ENCODE data around the gene XYLT2. TPM values are rescaled to one million over a fixed set of nuclear protein-coding genes. Genes with fewer than 3 reads are reported as not detected.
"Not testable (repeated sequence)": the region's sequence is repeated elsewhere in the genome, so short reads cannot be mapped to it uniquely, and the experiment has no call there.

XYLT2 gene
- total RNA-seq, 1 donor from 2014 or later: 9.0 TPM

GRCh38 chr17:50381920-50382319 lies 36.0 kb downstream of the XYLT2 start:
- DNase-seq (ENCODE audit: low spot score in 2 of 2) (no peak), FAIRE-seq (no peak)

DNA sequence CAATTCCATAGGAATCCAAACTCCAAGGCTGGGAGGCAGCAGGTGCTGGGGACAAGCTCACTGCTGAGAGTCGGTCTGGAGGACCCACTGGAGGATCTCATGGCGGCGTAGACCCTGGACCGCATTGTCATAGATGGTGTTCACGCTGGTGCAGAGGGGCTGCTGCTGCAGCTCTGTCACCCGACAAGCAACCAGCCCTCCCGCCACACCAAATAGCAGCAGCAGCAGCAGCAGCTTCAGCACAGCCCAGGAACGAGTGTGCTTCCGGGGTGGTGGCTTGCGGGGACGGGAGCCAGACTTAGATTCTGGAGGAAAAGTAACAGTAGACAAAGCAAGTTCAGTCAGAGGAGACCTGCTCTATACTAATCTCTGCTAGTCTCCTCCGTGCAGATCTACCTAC lies 37.0 kb downstream of the XYLT2 start:
- FAIRE-seq (no peak), DNase-seq (ENCODE audit: low spot score in 2 of 2) (no peak)

DNA sequence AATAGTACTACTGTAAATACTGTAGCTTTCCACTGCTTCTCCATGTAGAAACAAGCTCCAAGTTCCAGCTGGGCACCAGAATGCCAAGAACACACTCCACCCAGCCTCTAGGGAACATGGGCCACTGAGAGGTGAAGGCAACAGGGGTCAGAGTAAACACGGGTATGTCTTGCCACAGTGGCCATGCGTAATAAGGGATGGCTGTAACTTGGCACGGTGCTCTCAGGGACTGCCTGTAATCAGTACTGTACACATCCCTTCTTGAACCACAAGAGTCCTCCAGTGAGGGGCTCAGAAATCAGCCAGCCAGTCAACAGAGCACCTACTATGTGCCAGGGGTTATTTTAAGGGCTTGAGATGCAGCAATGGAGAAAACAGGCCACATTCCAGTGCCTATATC lies 40.6 kb downstream of the XYLT2 start:
- DNase-seq (ENCODE audit: low spot score in 2 of 2): no peak
- FAIRE-seq: no peak

DNA sequence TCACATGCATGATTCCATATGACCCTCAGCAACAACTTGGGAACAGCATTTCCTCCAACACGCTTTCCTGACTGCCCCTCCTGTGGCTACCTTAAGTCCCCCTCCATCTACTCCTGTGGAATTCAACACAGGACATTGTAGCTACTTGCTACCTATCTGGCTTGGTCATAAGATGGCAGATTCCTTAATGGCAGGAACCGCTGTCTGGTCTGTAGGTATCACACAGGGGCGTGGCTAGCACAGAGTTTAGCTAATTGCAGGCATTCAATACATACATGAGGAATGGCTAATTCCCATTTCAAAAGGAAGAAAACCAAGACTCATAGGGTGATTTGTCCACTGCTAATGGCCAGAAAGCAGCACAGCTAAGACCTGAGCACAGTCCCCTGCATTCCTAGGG lies 42.8 kb downstream of the XYLT2 start:
- no peak for DNase-seq (ENCODE audit: low spot score in 2 of 2)
- FAIRE-seq: no peak

- no peak for FAIRE-seq
- no peak for DNase-seq (ENCODE audit: low spot score in 2 of 2)
Measured at GRCh38 chr17:50389534-50389933, 43.6 kb downstream of the XYLT2 start.

GRCh38 chr17:50392621-50393020 lies 46.7 kb downstream of the XYLT2 start:
- DNase-seq (ENCODE audit: low spot score in 2 of 2) (no peak), FAIRE-seq (no peak)

DNA sequence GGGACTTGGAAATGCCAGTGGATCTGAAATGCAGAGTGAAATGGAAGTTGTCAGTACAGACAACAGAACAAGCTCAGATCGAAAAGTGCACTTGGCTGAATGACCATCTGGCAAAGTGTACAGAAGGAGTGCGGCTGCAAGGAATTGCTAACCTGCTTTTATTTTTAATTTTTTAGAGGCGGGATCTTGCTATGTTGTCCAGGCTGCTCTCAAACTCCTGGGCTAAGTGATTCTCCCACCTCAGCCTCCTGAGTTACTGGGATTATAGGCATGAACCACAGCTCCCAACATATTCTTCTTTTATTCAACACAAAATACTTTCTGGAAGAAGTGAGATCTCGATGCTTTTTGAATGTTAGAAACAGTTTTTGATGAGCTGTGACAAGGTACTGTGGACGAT lies 47.8 kb downstream of the XYLT2 start:
- no peak for FAIRE-seq

DNA sequence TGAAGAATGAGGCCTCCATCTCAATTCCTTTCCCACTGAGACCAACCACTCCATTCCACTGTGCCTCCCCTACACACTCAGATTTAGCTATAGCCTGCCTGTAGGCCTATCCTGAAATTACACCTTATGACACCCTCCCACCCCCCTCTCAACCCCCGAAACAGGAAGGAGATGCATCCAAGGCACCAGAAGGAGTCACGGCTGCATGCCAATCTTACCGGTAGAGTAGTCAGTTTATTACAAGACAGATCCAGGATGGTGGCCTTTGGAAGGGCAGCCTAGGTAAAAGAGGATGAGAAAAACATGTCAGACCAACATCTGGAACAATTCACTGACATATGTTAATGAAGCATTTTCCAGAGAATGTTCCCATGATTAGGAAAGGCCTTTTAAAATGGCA lies 48.8 kb downstream of the XYLT2 start:
- DNase-seq (ENCODE audit: low spot score in 2 of 2): no peak
- FAIRE-seq: no peak

More for the DNA sequence above, 47.8 kb downstream of the XYLT2 start:
- DNase-seq (ENCODE audit: low spot score in 2 of 2): no peak

- FAIRE-seq (no peak), DNase-seq (ENCODE audit: low spot score in 2 of 2) (peak in 1 of 2 donors; percentile 38)
Measured at GRCh38 chr17:50396261-50397110, 50.6 kb downstream of the XYLT2 start.

DNA sequence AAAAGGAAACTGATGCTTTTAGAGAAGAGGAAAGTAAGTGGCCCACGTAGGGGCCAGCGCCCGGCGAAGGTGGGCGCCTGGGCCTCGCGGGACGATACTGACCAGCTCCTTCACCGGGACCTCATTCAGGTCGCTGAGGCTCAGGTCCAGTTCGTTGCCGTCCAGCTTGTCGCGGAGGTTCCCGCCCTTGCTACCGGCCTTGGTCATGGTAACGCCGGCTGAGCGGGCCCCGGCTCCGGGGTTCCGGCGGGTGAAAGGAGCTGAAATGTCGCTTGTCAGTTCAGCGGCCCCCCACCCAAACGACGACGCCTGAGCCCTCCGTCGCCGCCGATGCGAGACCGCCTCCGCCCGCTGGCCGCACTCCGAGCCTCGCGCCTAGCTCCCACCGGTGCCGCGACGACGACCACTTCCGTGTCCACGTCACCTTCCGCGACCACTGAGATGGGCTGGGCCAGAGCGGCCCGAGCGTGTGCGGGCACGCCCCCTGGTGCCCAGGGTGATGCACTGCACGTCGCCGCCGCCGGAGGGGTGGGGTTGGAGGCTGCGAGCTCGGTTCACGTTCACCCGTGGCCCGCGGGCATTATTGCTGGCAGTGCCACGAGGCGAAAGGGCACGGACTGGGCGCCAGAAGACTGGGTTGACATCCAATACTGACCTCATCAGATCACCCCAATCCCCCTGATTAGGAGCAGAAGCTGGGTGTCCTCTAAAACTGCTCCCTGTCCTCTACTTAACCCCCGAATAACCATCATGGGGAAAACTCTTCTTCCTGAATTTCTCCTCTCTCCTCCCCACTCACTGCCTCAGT lies 51.4 kb downstream of the XYLT2 start, which contains the start of gene LRRC59:
LRRC59 (minus strand) TSS at position 413 of the 808 bp plus-strand sequence; CDS start at position 207, 206 bp downstream.
- DNase-seq (ENCODE audit: low spot score in 2 of 2): peak; percentile 83 to 90
- FAIRE-seq: no peak

GRCh38 chr17:50397919-50398285 lies 52.0 kb downstream of the XYLT2 start:
- DNase-seq (ENCODE audit: low spot score in 2 of 2): no peak
- FAIRE-seq: no peak

- not testable (repeated sequence) for DNase-seq (ENCODE audit: low spot score in 2 of 2); FAIRE-seq
Measured at GRCh38 chr17:50398672-50399071, 52.7 kb downstream of the XYLT2 start.

GRCh38 chr17:50399591-50399990 lies 53.7 kb downstream of the XYLT2 start:
- DNase-seq (ENCODE audit: low spot score in 2 of 2); FAIRE-seq: not testable (repeated sequence)

DNA sequence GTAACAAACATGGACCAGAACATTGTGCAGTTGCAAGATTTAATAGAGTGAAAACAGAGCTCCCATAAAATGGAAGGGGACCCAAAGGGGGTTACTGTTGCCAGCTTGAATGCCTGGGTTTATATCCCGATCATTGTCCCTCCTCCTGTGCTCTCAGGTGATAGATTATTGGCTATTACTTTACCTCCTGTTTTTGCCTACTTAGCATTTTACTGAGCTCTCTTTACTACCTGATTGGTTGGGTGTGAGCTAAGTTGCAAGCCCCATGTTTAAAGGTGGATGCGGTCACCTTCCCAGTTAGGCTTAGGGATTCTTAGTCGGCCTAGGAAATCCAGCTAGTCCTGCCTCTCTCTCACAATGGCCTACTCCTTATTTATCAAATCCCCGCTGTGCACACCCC lies 59.4 kb downstream of the XYLT2 start:
- not testable (repeated sequence) for DNase-seq (ENCODE audit: low spot score in 2 of 2); FAIRE-seq

- FAIRE-seq (no peak), DNase-seq (ENCODE audit: low spot score in 2 of 2) (no peak)
Measured at GRCh38 chr17:50406578-50406977, 60.7 kb downstream of the XYLT2 start.

DNA sequence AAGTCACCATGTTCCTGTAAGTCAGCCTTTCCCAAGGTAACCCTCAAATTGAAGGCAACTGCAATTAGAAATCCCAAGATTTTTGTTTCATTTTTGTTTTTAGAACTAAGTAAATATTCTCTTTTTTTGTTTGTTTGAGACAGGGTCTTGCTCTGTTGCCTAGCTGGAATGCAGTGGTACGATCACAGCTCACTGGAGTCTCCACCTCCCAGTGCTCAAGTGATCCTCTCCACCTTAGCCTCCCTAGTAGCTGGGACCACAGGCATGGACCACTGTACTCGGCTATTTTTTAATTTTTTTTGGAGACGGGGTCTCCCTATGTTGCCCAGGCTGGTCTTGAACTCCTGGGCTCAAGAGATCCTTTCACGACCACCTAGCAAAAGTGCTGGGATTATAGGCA lies 62.0 kb downstream of the XYLT2 start:
- DNase-seq (ENCODE audit: low spot score in 2 of 2) (no peak), FAIRE-seq (no peak)

Small RNAs within 50 kb of the gene (small RNA-seq; reads per million reads assigned to genes)
- not detected for gene RF00019

Other genes starting within 250 kb of the XYLT2 start
- gene SAMD14, start 216.0 kb upstream of the XYLT2 start, total RNA-seq: 21.2 TPM
- gene PPP1R9B, start 195.4 kb upstream of the XYLT2 start, total RNA-seq: 68.9 TPM
- gene SGCA, start 180.1 kb upstream of the XYLT2 start, total RNA-seq: not detected
- gene COL1A1, start 144.5 kb upstream of the XYLT2 start, total RNA-seq: 26.1 TPM
- not detected for gene TMEM92, start 71.7 kb upstream of the XYLT2 start, total RNA-seq
- 38.7 TPM for gene MRPL27, start 27.1 kb downstream of the XYLT2 start, total RNA-seq
- 1.2 TPM for gene EME1, start 27.1 kb downstream of the XYLT2 start, total RNA-seq
- 38.7 TPM for gene LRRC59, start 51.4 kb downstream of the XYLT2 start, total RNA-seq
- gene ACSF2, start 80.1 kb downstream of the XYLT2 start, total RNA-seq: 2.0 TPM
- gene CHAD, start 122.8 kb downstream of the XYLT2 start, total RNA-seq: not detected
- 17.1 TPM for gene RSAD1, start 132.7 kb downstream of the XYLT2 start, total RNA-seq
- 0.82 TPM for gene MYCBPAP, start 162.3 kb downstream of the XYLT2 start, total RNA-seq
- gene EPN3, start 186.6 kb downstream of the XYLT2 start, total RNA-seq: 0.41 TPM
- gene SPATA20, start 201.0 kb downstream of the XYLT2 start, total RNA-seq: 26.9 TPM
- gene CACNA1G, start 214.6 kb downstream of the XYLT2 start, total RNA-seq: 7.7 TPM

Measured in frontal cortex (tissue), 4 donors.